GM12873 (cell line): Measurements from ENCODE around the gene ITPKB.

Experiments
- CTCF ChIP-seq: IDR thresholded peaks from 2 replicates; pipeline ENCODE4 v1.5.1; 2012; ENCODE audit warnings: low read depth, mild to moderate bottlenecking, moderate library complexity, low read length, control low read depth; ENCODE audit not compliant: insufficient read depth; ENCODE audit errors: missing control alignments

Gene ITPKB

GRCh38 chr1:226627924-226628611 lies 111.0 kb downstream of the ITPKB start:
- TF ChIP-seq CTCF: no peak

DNA sequence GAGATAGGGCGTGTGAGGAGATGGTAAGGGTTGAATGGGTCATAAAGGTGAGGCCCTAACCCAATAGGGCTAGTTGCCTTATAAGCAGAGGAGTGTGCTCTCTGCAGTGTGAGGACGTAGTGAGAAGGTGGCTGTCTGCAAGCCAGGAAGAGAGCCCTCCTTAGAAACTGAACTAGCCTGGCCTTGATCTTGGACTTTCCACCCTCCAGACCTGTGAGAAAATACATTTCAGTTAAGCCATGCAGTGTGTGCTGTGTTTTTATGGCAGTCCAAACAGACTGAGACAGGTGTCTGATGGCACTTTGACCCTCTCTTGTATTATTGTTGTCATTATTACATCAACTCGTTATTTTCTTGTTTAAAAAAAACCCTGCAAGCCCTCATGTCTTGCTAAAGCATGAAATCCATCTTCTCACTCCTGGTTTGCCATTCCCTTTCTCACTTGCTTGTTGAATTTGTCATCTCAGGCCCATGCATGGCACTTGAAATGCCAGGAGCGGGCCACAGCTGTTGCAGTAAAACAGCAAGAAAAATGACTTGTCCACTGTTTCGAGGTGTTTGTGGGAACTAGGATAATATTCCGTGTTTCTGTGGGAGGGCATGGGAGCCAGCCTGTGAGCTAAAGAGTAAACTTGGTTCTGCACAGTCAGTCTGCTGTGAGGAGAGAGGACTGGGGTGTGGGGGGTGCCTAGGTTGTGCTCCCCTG lies 111.9 kb downstream of the ITPKB start:
- no peak for TF ChIP-seq CTCF

DNA sequence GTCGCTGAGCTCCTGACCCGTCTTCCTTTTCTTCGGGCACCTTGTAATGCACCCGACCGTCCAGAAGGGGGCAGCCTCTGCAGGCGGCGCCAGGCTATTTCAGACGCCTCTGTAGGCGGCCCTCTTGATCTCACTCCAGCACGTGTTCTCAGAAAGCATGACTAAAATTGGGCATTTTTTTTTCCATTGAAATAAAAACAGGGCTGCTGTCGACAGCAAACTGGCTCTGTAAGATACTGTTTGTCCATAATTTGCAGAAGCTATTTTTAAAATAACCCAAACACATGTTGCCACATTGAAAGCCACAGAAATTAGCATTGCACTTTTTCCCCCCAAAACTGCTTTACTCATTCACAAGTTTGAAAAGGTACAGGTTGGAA lies 112.5 kb downstream of the ITPKB start:
- peak; percentile 96 for TF ChIP-seq CTCF

- no peak for TF ChIP-seq CTCF
Observed at GRCh38 chr1:226625832-226626576, 113.1 kb downstream of the ITPKB start.

- no peak for TF ChIP-seq CTCF
Observed at GRCh38 chr1:226625326-226625725, 113.8 kb downstream of the ITPKB start.

DNA sequence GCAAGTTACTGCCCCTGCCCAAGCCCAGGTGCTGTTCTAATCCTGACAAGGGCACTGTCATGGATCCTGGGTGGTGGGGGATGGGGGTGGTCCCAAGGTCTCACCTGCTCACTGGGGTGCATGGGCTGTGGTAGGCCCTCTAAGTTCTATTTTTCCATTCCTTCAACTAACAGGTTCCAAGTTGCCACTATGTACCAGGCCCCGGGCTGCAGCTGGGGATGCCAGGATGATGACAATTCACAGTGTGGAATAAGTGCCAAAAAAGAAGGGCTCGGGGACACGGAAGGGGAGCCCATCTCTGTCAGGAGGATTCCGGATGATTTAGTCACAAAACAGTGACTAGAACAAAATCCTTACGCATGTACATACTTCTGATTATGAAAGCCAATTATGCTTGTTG lies 114.6 kb downstream of the ITPKB start:
- TF ChIP-seq CTCF: no peak

DNA sequence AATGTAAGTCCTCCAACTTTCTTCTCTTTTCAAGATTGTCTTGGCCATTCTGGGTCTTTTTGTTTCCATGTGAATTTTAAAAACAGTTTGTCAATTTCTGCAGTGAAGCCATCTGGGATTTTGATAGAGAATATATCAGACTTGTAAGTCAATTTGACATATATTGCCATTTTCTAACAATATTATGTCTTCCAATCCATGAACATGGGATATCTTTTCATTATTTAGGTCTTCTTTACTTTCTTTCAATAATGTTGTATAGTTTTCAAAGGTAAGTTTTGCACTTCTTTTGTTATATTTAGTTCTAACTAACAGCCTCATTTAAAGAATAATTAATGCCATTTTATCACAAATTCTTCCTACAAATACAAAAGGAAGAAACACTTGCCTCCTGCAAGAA lies 117.1 kb downstream of the ITPKB start:
- TF ChIP-seq CTCF: no peak
